ENCODE measurements around the gene FOXP4. TPM values are rescaled to one million over a fixed set of nuclear protein-coding genes. Genes with fewer than 3 reads are reported as not detected.

FOXP4 gene
- total RNA-seq, 1 donor from 2014 or later: 27.9 TPM

GRCh38 chr6:41593839-41594238 is 47.7 kb downstream of the FOXP4 start:
- no peak for TF ChIP-seq CTCF (IDR thresholded peaks at IDR 0.05; ENCODE audit: partially characterized antibody, unreplicated experiment)
- peak overlapping the region; percentile 17 for H3K27ac Mint-ChIP-seq (ENCODE audit: unreplicated experiment)
- DNase-seq: no peak
- H3K27me3 Mint-ChIP-seq (ENCODE audit: unreplicated experiment): peaks cover 7% of the 10 kb centered on the region
- H3K4me3 Mint-ChIP-seq (ENCODE audit: unreplicated experiment): no peak overlapping the region
- H3K9me3 Mint-ChIP-seq (ENCODE audit: unreplicated experiment): peaks cover 4% of the 10 kb centered on the region
- peaks cover 5% of the 10 kb centered on the region for H3K36me3 Mint-ChIP-seq (ENCODE audit: unreplicated experiment)
- peaks cover 18% of the 10 kb centered on the region for H3K4me1 Mint-ChIP-seq (ENCODE audit: low read depth, unreplicated experiment)

GRCh38 chr6:41594326-41594725 is 48.1 kb downstream of the FOXP4 start:
- Mint-ChIP-seq H3K27me3 (ENCODE audit: unreplicated experiment) (peaks cover 7% of the 10 kb centered on the region), H3K4me1 (ENCODE audit: low read depth, unreplicated experiment) (peaks cover 18% of the 10 kb centered on the region), H3K36me3 (ENCODE audit: unreplicated experiment) (peaks cover 5% of the 10 kb centered on the region), H3K9me3 (ENCODE audit: unreplicated experiment) (peaks cover 4% of the 10 kb centered on the region), H3K4me3 (ENCODE audit: unreplicated experiment) (no peak overlapping the region), H3K27ac (ENCODE audit: unreplicated experiment) (no peak overlapping the region)
- TF ChIP-seq CTCF (IDR thresholded peaks at IDR 0.05; ENCODE audit: partially characterized antibody, unreplicated experiment): no peak
- no peak for DNase-seq

- TF ChIP-seq CTCF (IDR thresholded peaks at IDR 0.05; ENCODE audit: partially characterized antibody, unreplicated experiment): no peak
- H3K36me3 Mint-ChIP-seq (ENCODE audit: unreplicated experiment): peaks cover 5% of the 10 kb centered on the region
- H3K27me3 Mint-ChIP-seq (ENCODE audit: unreplicated experiment): peaks cover 7% of the 10 kb centered on the region
- H3K4me3 Mint-ChIP-seq (ENCODE audit: unreplicated experiment): no peak overlapping the region
- H3K27ac Mint-ChIP-seq (ENCODE audit: unreplicated experiment): no peak overlapping the region
- DNase-seq: no peak
- peaks cover 18% of the 10 kb centered on the region for H3K4me1 Mint-ChIP-seq (ENCODE audit: low read depth, unreplicated experiment)
- peaks cover 4% of the 10 kb centered on the region for H3K9me3 Mint-ChIP-seq (ENCODE audit: unreplicated experiment)
These were observed 48.6 kb downstream of the FOXP4 start for GRCh38 chr6:41594766-41595165.

GRCh38 chr6:41595166-41595565 is 49.0 kb downstream of the FOXP4 start:
- H3K27me3 Mint-ChIP-seq (ENCODE audit: unreplicated experiment): peaks cover 7% of the 10 kb centered on the region
- peaks cover 18% of the 10 kb centered on the region for H3K4me1 Mint-ChIP-seq (ENCODE audit: low read depth, unreplicated experiment)
- H3K4me3 Mint-ChIP-seq (ENCODE audit: unreplicated experiment): no peak overlapping the region
- peaks cover 4% of the 10 kb centered on the region for H3K9me3 Mint-ChIP-seq (ENCODE audit: unreplicated experiment)
- no peak for TF ChIP-seq CTCF (IDR thresholded peaks at IDR 0.05; ENCODE audit: partially characterized antibody, unreplicated experiment)
- peaks cover 5% of the 10 kb centered on the region for H3K36me3 Mint-ChIP-seq (ENCODE audit: unreplicated experiment)
- DNase-seq: no peak
- H3K27ac Mint-ChIP-seq (ENCODE audit: unreplicated experiment): no peak overlapping the region

GRCh38 chr6:41596096-41596685 is 50.0 kb downstream of the FOXP4 start:
- H3K36me3 Mint-ChIP-seq (ENCODE audit: unreplicated experiment): no peaks in the 10 kb centered on the region
- DNase-seq: no peak
- TF ChIP-seq CTCF (IDR thresholded peaks at IDR 0.05; ENCODE audit: partially characterized antibody, unreplicated experiment): no peak
- H3K4me1 Mint-ChIP-seq (ENCODE audit: low read depth, unreplicated experiment): peaks cover 18% of the 10 kb centered on the region
- peaks cover 3% of the 10 kb centered on the region for H3K9me3 Mint-ChIP-seq (ENCODE audit: unreplicated experiment)
- no peak overlapping the region for H3K4me3 Mint-ChIP-seq (ENCODE audit: unreplicated experiment)
- H3K27ac Mint-ChIP-seq (ENCODE audit: unreplicated experiment): no peak overlapping the region
- H3K27me3 Mint-ChIP-seq (ENCODE audit: unreplicated experiment): peaks cover 7% of the 10 kb centered on the region
